K562 treated with DMSO at 1 percent for 4 hours (cell line): ENCODE results near the gene MAP3K4. TPM values are rescaled to one million over a fixed set of nuclear protein-coding genes. Genes with fewer than 3 reads are reported as not detected.

Experiments used
- total RNA-seq: library from RNA; unstranded; fragments of 300-600 nt; gene quantifications from 2 replicates; pipeline ENCODE4 v1.2.3, GENCODE V29; 2022; ENCODE audit not compliant: insufficient read depth

MAP3K4 gene, protein sequence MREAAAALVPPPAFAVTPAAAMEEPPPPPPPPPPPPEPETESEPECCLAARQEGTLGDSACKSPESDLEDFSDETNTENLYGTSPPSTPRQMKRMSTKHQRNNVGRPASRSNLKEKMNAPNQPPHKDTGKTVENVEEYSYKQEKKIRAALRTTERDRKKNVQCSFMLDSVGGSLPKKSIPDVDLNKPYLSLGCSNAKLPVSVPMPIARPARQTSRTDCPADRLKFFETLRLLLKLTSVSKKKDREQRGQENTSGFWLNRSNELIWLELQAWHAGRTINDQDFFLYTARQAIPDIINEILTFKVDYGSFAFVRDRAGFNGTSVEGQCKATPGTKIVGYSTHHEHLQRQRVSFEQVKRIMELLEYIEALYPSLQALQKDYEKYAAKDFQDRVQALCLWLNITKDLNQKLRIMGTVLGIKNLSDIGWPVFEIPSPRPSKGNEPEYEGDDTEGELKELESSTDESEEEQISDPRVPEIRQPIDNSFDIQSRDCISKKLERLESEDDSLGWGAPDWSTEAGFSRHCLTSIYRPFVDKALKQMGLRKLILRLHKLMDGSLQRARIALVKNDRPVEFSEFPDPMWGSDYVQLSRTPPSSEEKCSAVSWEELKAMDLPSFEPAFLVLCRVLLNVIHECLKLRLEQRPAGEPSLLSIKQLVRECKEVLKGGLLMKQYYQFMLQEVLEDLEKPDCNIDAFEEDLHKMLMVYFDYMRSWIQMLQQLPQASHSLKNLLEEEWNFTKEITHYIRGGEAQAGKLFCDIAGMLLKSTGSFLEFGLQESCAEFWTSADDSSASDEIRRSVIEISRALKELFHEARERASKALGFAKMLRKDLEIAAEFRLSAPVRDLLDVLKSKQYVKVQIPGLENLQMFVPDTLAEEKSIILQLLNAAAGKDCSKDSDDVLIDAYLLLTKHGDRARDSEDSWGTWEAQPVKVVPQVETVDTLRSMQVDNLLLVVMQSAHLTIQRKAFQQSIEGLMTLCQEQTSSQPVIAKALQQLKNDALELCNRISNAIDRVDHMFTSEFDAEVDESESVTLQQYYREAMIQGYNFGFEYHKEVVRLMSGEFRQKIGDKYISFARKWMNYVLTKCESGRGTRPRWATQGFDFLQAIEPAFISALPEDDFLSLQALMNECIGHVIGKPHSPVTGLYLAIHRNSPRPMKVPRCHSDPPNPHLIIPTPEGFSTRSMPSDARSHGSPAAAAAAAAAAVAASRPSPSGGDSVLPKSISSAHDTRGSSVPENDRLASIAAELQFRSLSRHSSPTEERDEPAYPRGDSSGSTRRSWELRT (N-terminal part only)
- 21.0 and 24.1 TPM in 2 replicates for total RNA-seq

DNA sequence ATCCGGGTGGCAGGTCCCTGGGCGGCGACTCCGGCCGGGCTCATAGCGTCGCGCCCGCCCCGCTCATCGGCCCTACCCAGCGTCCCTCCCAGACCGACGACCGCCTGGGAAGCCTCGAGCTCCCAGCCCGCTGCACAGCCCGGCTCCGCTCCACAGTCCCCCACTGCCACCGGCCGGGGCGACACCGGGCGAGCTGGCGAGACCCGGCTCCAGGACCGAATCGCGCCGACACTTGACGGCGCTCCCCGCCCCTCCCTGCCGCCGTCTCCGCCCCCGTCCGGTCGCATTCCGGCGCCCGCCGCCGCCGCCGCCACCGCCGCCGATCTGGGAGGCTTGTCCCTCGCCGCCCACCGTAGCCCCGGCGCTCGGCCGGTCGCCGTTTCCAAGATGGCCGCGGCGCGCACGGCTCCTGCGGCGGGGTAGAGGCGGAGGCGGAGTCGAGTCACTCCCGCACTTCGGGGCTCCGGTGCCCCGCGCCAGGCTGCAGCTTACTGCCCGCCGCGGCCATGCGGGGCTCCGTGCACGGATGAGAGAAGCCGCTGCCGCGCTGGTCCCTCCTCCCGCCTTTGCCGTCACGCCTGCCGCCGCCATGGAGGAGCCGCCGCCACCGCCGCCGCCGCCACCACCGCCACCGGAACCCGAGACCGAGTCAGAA, at the start of gene MAP3K4:
TSS of gene MAP3K4 (plus strand) at position 364 of the 655 bp plus-strand sequence. CDS start at position 527, 163 bp downstream.

